Activated T-helper 17 cell treated with anti-CD3 and anti-CD28 coated beads, Interleukin-2, amount 50 U/mL, for 72 hours (primary cell): ENCODE measurements around the gene PCDHA13. TPM values are rescaled to one million over a fixed set of nuclear protein-coding genes. Genes with fewer than 3 reads are reported as not detected.
"Not testable (repeated sequence)": the region's sequence is repeated elsewhere in the genome, so short reads cannot be mapped to it uniquely, and the experiment has no call there.

Experiments used
- ATAC-seq: fragments of 150-1000 bp; cut with Tn5 transposase; replicated peaks from 2 replicates; pipeline ENCODE4 v1.10.0; 2021; ENCODE audit warnings: mild to moderate bottlenecking, moderate library complexity
- H3K27ac Mint-ChIP-seq: one replicate; pipeline ENCODE4 v1.8.0; 2022; ENCODE audit warnings: mixed read lengths
- H3K27me3 Mint-ChIP-seq: one replicate; pipeline ENCODE4 v1.8.0; 2022; ENCODE audit warnings: mixed read lengths
- H3K36me3 Mint-ChIP-seq: one replicate; pipeline ENCODE4 v1.8.0; 2022; ENCODE audit warnings: low read depth, mild to moderate bottlenecking, mixed read lengths
- H3K4me1 Mint-ChIP-seq: one replicate; pipeline ENCODE4 v1.8.0; 2022; ENCODE audit warnings: mixed read lengths
- H3K4me3 Mint-ChIP-seq: one replicate; pipeline ENCODE4 v1.8.0; 2022; ENCODE audit warnings: mild to moderate bottlenecking, mixed read lengths
- H3K9me3 Mint-ChIP-seq: one replicate; pipeline ENCODE4 v1.8.0; 2022; ENCODE audit warnings: mixed read lengths
- total RNA-seq, 2 donors: library from RNA; stranded (reverse); gene quantifications; one replicate each; pipeline ENCODE4 v1.2.3, GENCODE V29; 2022

Gene PCDHA13
- total RNA-seq, result not detected

GRCh38 chr5:140881889-140882590 lies at the start of gene PCDHA13:
PCDHA13 (plus strand) TSS chr5:140882124; CDS start chr5:140882269, 145 bp downstream.
- H3K36me3 Mint-ChIP-seq, result no peaks in the 10 kb centered on the region
- H3K9me3 Mint-ChIP-seq, result peaks cover 16% of the 10 kb centered on the region
- no peaks in the 10 kb centered on the region for H3K4me1 Mint-ChIP-seq
- no peak within 1 kb of the TSS for H3K27ac Mint-ChIP-seq
- peaks cover 24% of the 10 kb centered on the region for H3K27me3 Mint-ChIP-seq
- no peak within 1 kb of the TSS for H3K4me3 Mint-ChIP-seq
- no peak for ATAC-seq

GRCh38 chr5:140833993-140834392 lies 47.9 kb upstream of the PCDHA13 start, which contains the start of gene PCDHA7:
PCDHA7 (plus strand) TSS chr5:140834269; CDS start chr5:140834384, 115 bp downstream.
- Mint-ChIP-seq H3K4me1 (no peaks in the 10 kb centered on the region), H3K27ac (no peak within 1 kb of the TSS)
- no peak for ATAC-seq

GRCh38 chr5:140834439-140835008 lies 47.4 kb upstream of the PCDHA13 start:
- H3K4me3 Mint-ChIP-seq, H3K36me3 Mint-ChIP-seq, ATAC-seq, H3K9me3 Mint-ChIP-seq, H3K27ac Mint-ChIP-seq, H3K4me1 Mint-ChIP-seq: not testable (repeated sequence)
- H3K27me3 Mint-ChIP-seq, result peaks cover 10% of the 10 kb centered on the region

More at GRCh38 chr5:140833993-140834392, 47.9 kb upstream of the PCDHA13 start, which contains the start of gene PCDHA7:
- no peaks in the 10 kb centered on the region for H3K9me3 Mint-ChIP-seq
- no peak within 1 kb of the TSS for H3K4me3 Mint-ChIP-seq
- H3K36me3 Mint-ChIP-seq, result no peaks in the 10 kb centered on the region
- peaks cover 10% of the 10 kb centered on the region for H3K27me3 Mint-ChIP-seq

GRCh38 chr5:140835622-140836510 lies 46.1 kb upstream of the PCDHA13 start:
- Mint-ChIP-seq H3K9me3 (peaks cover 4% of the 10 kb centered on the region), H3K4me1 (no peaks in the 10 kb centered on the region), H3K27ac (no peak overlapping the region), H3K27me3 (peaks cover 19% of the 10 kb centered on the region), H3K4me3 (no peak overlapping the region), H3K36me3 (no peaks in the 10 kb centered on the region)
- ATAC-seq, result no peak

GRCh38 chr5:140840978-140841962 lies 40.7 kb upstream of the PCDHA13 start, which contains the start of gene PCDHA8:
PCDHA8 (plus strand) TSS chr5:140841187; CDS start chr5:140841322, 135 bp downstream.
- ATAC-seq, result no peak
- Mint-ChIP-seq H3K36me3 (no peaks in the 10 kb centered on the region), H3K9me3 (peaks cover 4% of the 10 kb centered on the region), H3K27ac (no peak within 1 kb of the TSS), H3K4me3 (no peak within 1 kb of the TSS), H3K4me1 (no peaks in the 10 kb centered on the region), H3K27me3 (peaks cover 15% of the 10 kb centered on the region)

- no peak overlapping the region for H3K27ac Mint-ChIP-seq
- no peak overlapping the region for H3K4me3 Mint-ChIP-seq
- no peak for ATAC-seq
- H3K27me3 Mint-ChIP-seq, result peaks cover 25% of the 10 kb centered on the region
- no peaks in the 10 kb centered on the region for H3K36me3 Mint-ChIP-seq
- H3K9me3 Mint-ChIP-seq, result peaks cover 4% of the 10 kb centered on the region
- no peaks in the 10 kb centered on the region for H3K4me1 Mint-ChIP-seq
These were observed 38.9 kb upstream of the PCDHA13 start for GRCh38 chr5:140842798-140843733.

GRCh38 chr5:140848139-140849102 lies 33.5 kb upstream of the PCDHA13 start, which contains the start of gene PCDHA9:
PCDHA9 (plus strand) TSS chr5:140848382; CDS start chr5:140848496, 114 bp downstream.
- H3K36me3 Mint-ChIP-seq, H3K4me3 Mint-ChIP-seq, ATAC-seq, H3K4me1 Mint-ChIP-seq, H3K9me3 Mint-ChIP-seq, H3K27ac Mint-ChIP-seq: not testable (repeated sequence)
- peaks cover 19% of the 10 kb centered on the region for H3K27me3 Mint-ChIP-seq

GRCh38 chr5:140849831-140850634 lies 31.9 kb upstream of the PCDHA13 start:
- H3K27ac Mint-ChIP-seq, H3K4me1 Mint-ChIP-seq, H3K9me3 Mint-ChIP-seq, ATAC-seq, H3K36me3 Mint-ChIP-seq, H3K4me3 Mint-ChIP-seq: not testable (repeated sequence)
- peaks cover 22% of the 10 kb centered on the region for H3K27me3 Mint-ChIP-seq

- Mint-ChIP-seq H3K27me3 (peaks cover 16% of the 10 kb centered on the region), H3K27ac (no peak within 1 kb of the TSS), H3K9me3 (peaks cover 9% of the 10 kb centered on the region), H3K4me1 (no peaks in the 10 kb centered on the region), H3K4me3 (no peak within 1 kb of the TSS), H3K36me3 (no peaks in the 10 kb centered on the region)
- no peak for ATAC-seq
These were observed 25.9 kb upstream of the PCDHA13 start, which contains the start of gene PCDHA10 for GRCh38 chr5:140855772-140856674. PCDHA10 (plus strand) TSS chr5:140855897; CDS start chr5:140856049, 152 bp downstream.

GRCh38 chr5:140857177-140857986 lies 24.5 kb upstream of the PCDHA13 start:
- Mint-ChIP-seq H3K36me3 (no peaks in the 10 kb centered on the region), H3K4me3 (no peak overlapping the region), H3K27me3 (peaks cover 21% of the 10 kb centered on the region), H3K27ac (no peak overlapping the region), H3K4me1 (no peaks in the 10 kb centered on the region), H3K9me3 (peaks cover 9% of the 10 kb centered on the region)
- no peak for ATAC-seq
